Neural crest cell (in vitro differentiated cells): Measurements from ENCODE around the gene PACSIN1. TPM values are rescaled to one million over a fixed set of nuclear protein-coding genes. Genes with fewer than 3 reads are reported as not detected.

Experiments used
- DNase-seq: peaks from one replicate; pipeline ENCODE4 v3.0.0; 2021; ENCODE audit warnings: low read depth, mixed read lengths, low spot score
- H3K27ac Mint-ChIP-seq: one replicate; pipeline ENCODE4 v1.8.0; 2021; ENCODE audit warnings: mild to moderate bottlenecking, mixed read lengths; ENCODE audit not compliant: unreplicated experiment
- H3K27me3 Mint-ChIP-seq: 2 replicates; pipeline ENCODE4 v1.8.0; 2021; ENCODE audit warnings: low read depth, mild to moderate bottlenecking, mixed read lengths
- H3K36me3 Mint-ChIP-seq: 2 replicates; pipeline ENCODE4 v1.8.0; 2021; ENCODE audit warnings: low read depth, mild to moderate bottlenecking, mixed read lengths
- H3K4me1 Mint-ChIP-seq: 2 replicates; pipeline ENCODE4 v1.8.0; 2021; ENCODE audit warnings: mixed read lengths
- H3K4me3 Mint-ChIP-seq: one replicate; pipeline ENCODE4 v1.8.0; 2021; ENCODE audit warnings: mild to moderate bottlenecking, mixed read lengths
- H3K9me3 Mint-ChIP-seq: 2 replicates; pipeline ENCODE4 v1.8.0; 2021; ENCODE audit warnings: mixed read lengths
- total RNA-seq: library from RNA; stranded (reverse); gene quantifications from 2 replicates; pipeline ENCODE4 v1.2.1, GENCODE V29; 2021
- TF ChIP-seq, protein P1 (sequence below): fragments of 200-600 bp; sonication (generic); conservative IDR thresholded peaks from 2 replicates; pipeline ENCODE4 v1.5.0; 2021; ENCODE audit warnings: antibody characterized with exemption, mild to moderate bottlenecking

PACSIN1 gene
- total RNA-seq, 1 donor from 2014 or later: 0.44 TPM

DNA sequence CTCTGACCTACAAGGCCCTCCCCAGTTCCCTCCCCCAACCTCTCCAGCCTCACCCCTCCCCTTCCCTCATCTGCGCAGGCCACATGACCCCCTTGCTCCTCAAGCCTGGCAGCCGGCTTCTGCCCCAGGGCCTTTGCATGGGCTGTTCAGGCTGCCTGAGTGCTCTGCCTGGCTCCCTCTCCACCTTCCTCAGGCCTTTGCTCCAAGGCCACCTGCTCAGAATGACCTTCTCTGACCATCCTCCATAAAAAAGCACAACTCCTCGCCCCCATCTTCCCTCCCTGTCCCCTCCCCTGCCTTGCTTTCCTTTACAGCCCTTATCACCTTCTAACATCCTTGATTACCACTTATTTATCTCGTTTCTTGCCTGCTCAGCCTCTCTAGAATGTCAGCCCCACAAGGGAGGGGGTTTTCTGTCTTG lies 51.6 kb downstream of the PACSIN1 start:
- H3K4me1 Mint-ChIP-seq: peaks cover 11% of the 10 kb centered on the region
- TF ChIP-seq, protein P1, sequence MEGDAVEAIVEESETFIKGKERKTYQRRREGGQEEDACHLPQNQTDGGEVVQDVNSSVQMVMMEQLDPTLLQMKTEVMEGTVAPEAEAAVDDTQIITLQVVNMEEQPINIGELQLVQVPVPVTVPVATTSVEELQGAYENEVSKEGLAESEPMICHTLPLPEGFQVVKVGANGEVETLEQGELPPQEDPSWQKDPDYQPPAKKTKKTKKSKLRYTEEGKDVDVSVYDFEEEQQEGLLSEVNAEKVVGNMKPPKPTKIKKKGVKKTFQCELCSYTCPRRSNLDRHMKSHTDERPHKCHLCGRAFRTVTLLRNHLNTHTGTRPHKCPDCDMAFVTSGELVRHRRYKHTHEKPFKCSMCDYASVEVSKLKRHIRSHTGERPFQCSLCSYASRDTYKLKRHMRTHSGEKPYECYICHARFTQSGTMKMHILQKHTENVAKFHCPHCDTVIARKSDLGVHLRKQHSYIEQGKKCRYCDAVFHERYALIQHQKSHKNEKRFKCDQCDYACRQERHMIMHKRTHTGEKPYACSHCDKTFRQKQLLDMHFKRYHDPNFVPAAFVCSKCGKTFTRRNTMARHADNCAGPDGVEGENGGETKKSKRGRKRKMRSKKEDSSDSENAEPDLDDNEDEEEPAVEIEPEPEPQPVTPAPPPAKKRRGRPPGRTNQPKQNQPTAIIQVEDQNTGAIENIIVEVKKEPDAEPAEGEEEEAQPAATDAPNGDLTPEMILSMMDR: no peak
- H3K27ac Mint-ChIP-seq: no peak overlapping the region
- peaks cover 5% of the 10 kb centered on the region for H3K27me3 Mint-ChIP-seq
- H3K4me3 Mint-ChIP-seq: no peak overlapping the region
- no peaks in the 10 kb centered on the region for H3K36me3 Mint-ChIP-seq
- no peaks in the 10 kb centered on the region for H3K9me3 Mint-ChIP-seq
- no peak for DNase-seq

DNA sequence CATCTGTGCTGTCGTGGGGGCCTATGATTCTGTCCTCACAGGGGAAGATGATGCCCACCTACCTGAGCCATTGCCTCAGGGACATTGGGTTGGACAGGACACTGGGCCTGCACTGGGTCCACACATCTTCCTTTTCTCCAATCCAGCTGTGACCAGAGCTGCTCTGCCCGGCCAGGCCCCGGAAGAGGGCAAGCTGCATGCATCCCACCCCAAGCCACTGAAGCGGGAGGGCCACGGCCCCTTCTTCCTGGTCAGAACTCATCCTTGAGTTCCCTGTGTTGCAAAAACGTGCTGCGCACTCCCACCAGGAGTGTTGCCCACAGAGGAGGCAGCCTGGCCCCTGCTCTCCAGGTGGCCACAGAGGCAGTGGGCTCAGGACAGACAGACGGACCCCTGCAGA lies 52.1 kb downstream of the PACSIN1 start:
- Mint-ChIP-seq H3K27ac (no peak overlapping the region), H3K4me3 (no peak overlapping the region), H3K27me3 (peaks cover 5% of the 10 kb centered on the region), H3K9me3 (no peaks in the 10 kb centered on the region), H3K36me3 (no peaks in the 10 kb centered on the region), H3K4me1 (peaks cover 11% of the 10 kb centered on the region)
- DNase-seq: no peak
- TF ChIP-seq, protein P1: no peak

DNA sequence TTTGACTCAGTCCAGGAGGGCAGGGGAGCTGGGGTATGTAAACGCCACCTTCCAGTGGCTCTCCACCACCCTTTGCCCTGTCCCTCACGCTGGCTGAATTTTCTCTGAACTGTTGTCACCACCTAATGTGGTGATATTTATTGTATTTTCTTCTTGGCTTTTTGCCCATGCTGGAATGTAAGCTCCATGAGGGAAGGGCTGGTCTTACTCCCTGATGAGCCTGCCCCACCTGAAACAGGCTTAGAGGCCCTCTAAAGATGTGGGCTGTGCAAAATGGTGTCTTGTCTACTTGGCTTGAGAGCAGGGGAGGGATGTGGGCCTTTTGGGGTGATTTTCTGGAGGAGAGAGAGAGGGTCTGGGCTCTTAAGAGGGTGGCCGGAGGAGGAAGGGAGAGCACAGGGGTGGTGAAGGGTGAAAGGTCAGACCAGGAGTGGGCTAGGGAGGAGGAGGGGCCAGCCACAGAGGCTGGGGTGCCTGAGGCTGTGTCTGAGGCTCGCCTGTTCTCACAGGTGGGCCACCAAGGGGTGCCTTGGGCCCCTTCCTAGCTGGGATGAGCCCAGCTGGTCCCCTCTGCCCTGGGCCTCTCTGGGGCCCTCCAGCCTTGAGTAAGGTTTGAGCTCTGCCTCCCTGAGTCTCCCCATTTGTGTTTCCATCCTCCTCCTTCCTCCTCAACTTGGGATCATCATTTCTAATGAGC lies 52.9 kb downstream of the PACSIN1 start:
- no peak for DNase-seq
- TF ChIP-seq, protein P1: no peak
- Mint-ChIP-seq H3K4me3 (no peak overlapping the region), H3K4me1 (peaks cover 9% of the 10 kb centered on the region), H3K36me3 (no peaks in the 10 kb centered on the region), H3K27ac (no peak overlapping the region), H3K27me3 (peaks cover 5% of the 10 kb centered on the region), H3K9me3 (no peaks in the 10 kb centered on the region)

DNA sequence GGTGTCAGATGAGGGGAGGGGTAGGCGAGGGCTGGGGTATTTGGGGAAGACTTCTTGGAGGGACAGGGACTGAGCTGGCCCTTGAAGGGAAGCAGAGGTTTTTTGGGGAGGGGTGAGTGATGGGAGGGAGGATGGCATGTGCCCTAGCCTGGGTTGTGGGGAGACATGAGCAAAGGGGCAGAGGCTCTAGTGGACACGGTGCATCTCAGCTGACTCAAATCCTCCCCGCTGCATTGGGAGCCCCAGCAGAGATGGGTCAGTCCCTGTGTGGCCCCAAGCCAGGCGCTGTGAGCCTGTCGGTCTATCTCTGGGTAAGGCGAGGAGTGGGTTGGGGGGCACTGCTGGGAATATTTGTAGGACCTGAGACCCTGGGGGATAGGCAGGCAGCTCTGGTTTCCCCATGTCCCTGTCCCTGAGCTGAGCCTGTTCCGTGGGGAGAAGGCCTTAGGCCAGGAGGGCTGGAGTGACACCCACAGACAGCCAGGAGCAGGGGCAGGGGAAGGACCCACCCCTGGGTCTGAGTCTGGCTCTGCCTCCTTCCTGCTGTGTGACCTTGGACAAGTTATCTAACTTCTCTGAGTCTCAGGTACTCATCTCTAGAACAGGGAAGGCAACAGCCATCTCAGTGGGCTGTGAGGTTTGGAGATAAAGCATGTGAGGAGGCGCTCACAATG lies 54.2 kb downstream of the PACSIN1 start:
- DNase-seq: no peak
- no peak overlapping the region for H3K27ac Mint-ChIP-seq

DNA sequence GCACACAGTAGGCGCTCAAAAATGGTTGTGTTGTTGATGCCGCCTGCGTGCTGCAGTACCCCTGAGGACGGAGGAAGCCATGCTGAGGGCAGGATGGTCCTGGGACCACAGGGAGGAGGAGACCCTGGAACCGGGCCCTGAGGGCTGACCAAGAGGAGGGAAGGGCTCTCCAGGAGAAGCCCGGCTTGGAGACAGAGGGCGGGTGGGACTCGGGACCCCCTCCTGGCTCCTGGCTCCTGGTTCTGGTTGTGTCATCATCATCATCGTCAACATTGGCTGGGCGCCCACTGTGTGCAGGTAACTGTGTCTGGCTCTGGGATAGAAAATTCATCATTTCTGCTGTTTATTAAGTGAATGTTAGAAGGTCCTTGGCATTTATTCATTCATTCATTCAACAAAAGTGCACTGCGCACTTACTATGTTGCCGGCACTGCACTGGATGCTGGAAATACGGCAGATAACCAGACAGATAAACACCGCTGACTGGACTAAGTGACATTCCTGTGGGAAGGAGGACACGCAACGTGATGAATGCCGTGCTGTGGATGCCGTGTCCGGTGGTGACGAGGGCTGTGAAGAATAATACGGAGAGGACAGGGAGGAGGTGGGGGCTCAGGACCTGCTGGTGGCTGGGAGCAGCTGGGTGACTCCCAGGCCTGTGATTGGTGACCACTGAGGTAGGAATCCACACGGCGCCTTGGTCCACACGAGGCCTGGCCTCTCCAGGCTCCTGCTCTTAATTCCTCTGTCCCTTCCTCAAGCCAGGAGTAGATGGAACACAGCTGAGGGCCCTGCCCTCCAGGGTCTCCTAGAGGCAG lies 55.0 kb downstream of the PACSIN1 start:
- no peaks in the 10 kb centered on the region for H3K9me3 Mint-ChIP-seq
- H3K4me1 Mint-ChIP-seq: no peaks in the 10 kb centered on the region
- DNase-seq: no peak
- no peak overlapping the region for H3K4me3 Mint-ChIP-seq
- H3K36me3 Mint-ChIP-seq: no peaks in the 10 kb centered on the region
- H3K27me3 Mint-ChIP-seq: no peaks in the 10 kb centered on the region
- TF ChIP-seq, protein P1: no peak
- no peak overlapping the region for H3K27ac Mint-ChIP-seq

More for the DNA sequence above, 54.2 kb downstream of the PACSIN1 start:
- no peak overlapping the region for H3K4me3 Mint-ChIP-seq
- H3K27me3 Mint-ChIP-seq: no peaks in the 10 kb centered on the region
- no peaks in the 10 kb centered on the region for H3K36me3 Mint-ChIP-seq
- TF ChIP-seq, protein P1: no peak
- H3K9me3 Mint-ChIP-seq: no peaks in the 10 kb centered on the region
- no peaks in the 10 kb centered on the region for H3K4me1 Mint-ChIP-seq
